GM12891 (cell line): ENCODE data around the gene TCP1.

Experiments
- POLR2A ChIP-seq: IDR thresholded peaks from 2 replicates; pipeline ENCODE4 v1.6.1; 2011; ENCODE audit warnings: low read depth, low read length, control low read depth
- POLR2AphosphoS5 ChIP-seq: IDR thresholded peaks from 2 replicates; pipeline ENCODE4 v1.6.1; 2011; ENCODE audit warnings: low read depth, low read length, control low read depth
- SPI1 ChIP-seq: IDR thresholded peaks from 2 replicates; pipeline ENCODE4 v1.6.1; 2011; ENCODE audit warnings: low read depth, low read length, control low read depth
- TAF1 ChIP-seq: IDR thresholded peaks from 2 replicates; pipeline ENCODE4 v1.6.1; 2011; ENCODE audit warnings: low read depth, low read length, control low read depth

- TF ChIP-seq POLR2A (no peak), TAF1 (no peak), POLR2AphosphoS5 (no peak), SPI1 (no peak)
Observed at GRCh38 chr6:159821122-159821521, 31.7 kb upstream of the TCP1 start.
